Testis (tissue), 3 donors: ENCODE measurements around the gene ZBTB7B. TPM values are rescaled to one million over a fixed set of nuclear protein-coding genes. Genes with fewer than 3 reads are reported as not detected.
A peak's percentile ranks its signal among the peaks of the same experiment; 100 is the strongest.

ENCODE experiments used
- DNase-seq: peaks from one replicate; pipeline ENCODE4 v3.0.0-alpha.2; 2019
- H3K27ac ChIP-seq, 2 donors: fragments of 200-600 bp; sonication (generic); one replicate each; pipeline ENCODE4 v1.5.1; 2019
- H3K27me3 ChIP-seq: fragments of 200-600 bp; sonication (generic); one replicate; pipeline ENCODE4 v1.5.1; 2019
- H3K36me3 ChIP-seq: fragments of 200-600 bp; sonication (generic); one replicate; pipeline ENCODE4 v1.5.1; 2017; ENCODE audit warnings: low read depth; ENCODE audit errors: missing control alignments
- H3K4me1 ChIP-seq: fragments of 200-600 bp; sonication (generic); one replicate; pipeline ENCODE4 v1.5.1; 2019
- H3K4me3 ChIP-seq, 2 donors: fragments of 200-600 bp; sonication (generic); one replicate each; pipeline ENCODE4 v1.5.1; 2017 to 2019
- H3K9me3 ChIP-seq: fragments of 200-600 bp; sonication (generic); one replicate; pipeline ENCODE4 v1.5.1; 2017
- CTCF ChIP-seq, 3 experiments: fragments of 450-650 bp in 2 of 3; fragments of 200-600 bp in 1 of 3; sonication (generic) in 1 of 3; IDR thresholded peaks; one replicate each; pipeline ENCODE4 v1.5.1; 2016 to 2019; ENCODE audit warnings: antibody characterized with exemption in 3 of 3, mild to moderate bottlenecking in 2 of 3, moderate library complexity in 1 of 3
- POLR2A ChIP-seq: fragments of 450-650 bp; IDR thresholded peaks from one replicate; pipeline ENCODE4 v1.6.1; 2017; ENCODE audit warnings: antibody characterized with exemption, mild to moderate bottlenecking, moderate library complexity
- WGBS, 2 donors: methylation state at CpG; one replicate each; pipeline ENCODE4 v1.1.5; 2018; 5-methylcytosine and 5-hydroxymethylcytosine counted together
- intact Hi-C: fragments of 100-400 bp; cut with DNase I; formaldehyde crosslinking; loops from one replicate; pipeline ENCODE4 v1.15.1; 2023; ENCODE audit warnings: low total_unique reads
- polyA plus RNA-seq: library from polyadenylated mRNA; stranded (reverse); fragments of 350-450 nt; fragmentation: Illumina TruSeq; extraction: RNeasy Lipid Tissue Mini Kit (QIAGEN cat#74804); gene quantifications from one replicate; pipeline ENCODE4 v1.2.3, GENCODE V29; 2014; ENCODE audit warnings: low read depth, low replicate concordance; ENCODE audit not compliant: insufficient read depth
- total RNA-seq, 2 donors: library from RNA; depleted of rRNA; stranded (reverse); fragments of >200 nt; gene quantifications; one replicate each; pipeline ENCODE4 v1.2.3, GENCODE V29; 2016

The ZBTB7B gene
- total and polyA plus RNA-seq, 3 donors from 2014 or later = 18.6 to 22.4 (median 21.1) TPM

GRCh38 chr1:155000726-155001424 is 1.7 kb upstream of the ZBTB7B start:
- intact Hi-C loops = no loop called here
- 0 to 1% methylated on average over 14 to 43 of the region's 43 CpGs for WGBS, 2 donors
- no peaks in the 10 kb centered on the region for H3K9me3 ChIP-seq
- H3K27me3 ChIP-seq = no peaks in the 10 kb centered on the region
- H3K27ac ChIP-seq = peak overlapping the region; percentile 98
- H3K36me3 ChIP-seq = no peaks in the 10 kb centered on the region
- DNase-seq = peak; percentile 93
- TF ChIP-seq CTCF (IDR thresholded peaks at IDR 0.05) (peak in 2 of 3 experiments; percentile 22 to 33), POLR2A (no peak)
- H3K4me1 ChIP-seq = peaks cover 31% of the 10 kb centered on the region
- peak overlapping the region; percentile 77 to 84 for H3K4me3 ChIP-seq

GRCh38 chr1:155001425-155001674 is 1.3 kb upstream of the ZBTB7B start:
- WGBS, 2 donors = 0% methylated on average over 1 to 11 of the region's 11 CpGs
- no peak for TF ChIP-seq CTCF (IDR thresholded peaks at IDR 0.05)
- no peak for TF ChIP-seq POLR2A

GRCh38 chr1:155001675-155002463 is 733 bp upstream of the ZBTB7B start:
- Histone ChIP-seq H3K9me3 (no peaks in the 10 kb centered on the region), H3K27ac (peak overlapping the region; percentile 98), H3K36me3 (no peaks in the 10 kb centered on the region), H3K4me3 (peak overlapping the region; percentile 77 to 84), H3K27me3 (no peaks in the 10 kb centered on the region), H3K4me1 (peaks cover 31% of the 10 kb centered on the region)
- TF ChIP-seq CTCF (IDR thresholded peaks at IDR 0.05) (peak in 2 of 3 experiments; percentile 17 to 25), POLR2A (peak; percentile 53)
- WGBS, 2 donors = 1% methylated on average over 23 to 37 of the region's 38 CpGs
- intact Hi-C loops = no loop called here
- DNase-seq = peak; percentile 100

More at GRCh38 chr1:155001425-155001674, 1.3 kb upstream of the ZBTB7B start:
- no peaks in the 10 kb centered on the region for H3K9me3 ChIP-seq
- no peak for DNase-seq
- H3K4me1 ChIP-seq = peaks cover 31% of the 10 kb centered on the region
- peak overlapping the region; percentile 77 to 84 for H3K4me3 ChIP-seq
- no peaks in the 10 kb centered on the region for H3K36me3 ChIP-seq
- intact Hi-C loops = no loop called here
- no peaks in the 10 kb centered on the region for H3K27me3 ChIP-seq
- H3K27ac ChIP-seq = peak overlapping the region; percentile 98

- 0 to 1% methylated on average over 24 to 36 of the region's 37 CpGs for WGBS, 2 donors
- Histone ChIP-seq H3K36me3 (no peaks in the 10 kb centered on the region), H3K27me3 (no peaks in the 10 kb centered on the region), H3K4me3 (peak overlapping the region; percentile 77 to 84), H3K9me3 (no peaks in the 10 kb centered on the region), H3K4me1 (peaks cover 31% of the 10 kb centered on the region), H3K27ac (peak overlapping the region; percentile 91 to 98)
- TF ChIP-seq CTCF (IDR thresholded peaks at IDR 0.05) (no peak), POLR2A (no peak)
- peak; percentile 38 for DNase-seq
- intact Hi-C loops = no loop called here
These were observed 694 bp downstream of the ZBTB7B start for GRCh38 chr1:155003227-155003765.
